Rectal smooth muscle tissue (tissue), 1 donor: Measurements from ENCODE around the gene CDH3.

Experiments used
- H3K27ac ChIP-seq: one replicate; pipeline ENCODE4 v1.7.0; 2013; ENCODE audit warnings: low read depth, low read length, inconsistent platforms
- H3K27me3 ChIP-seq: one replicate; pipeline ENCODE4 v1.7.0; 2013; ENCODE audit warnings: low read length; ENCODE audit not compliant: control insufficient read depth, insufficient read depth
- H3K36me3 ChIP-seq: one replicate; pipeline ENCODE4 v1.7.0; 2013; ENCODE audit warnings: low read length; ENCODE audit not compliant: control insufficient read depth, insufficient read depth
- H3K4me1 ChIP-seq: one replicate; pipeline ENCODE4 v1.7.0; 2013; ENCODE audit warnings: low read length; ENCODE audit not compliant: control insufficient read depth, insufficient read depth
- H3K4me3 ChIP-seq: one replicate; pipeline ENCODE4 v1.7.0; 2013; ENCODE audit warnings: low read length
- H3K9ac ChIP-seq: one replicate; pipeline ENCODE4 v1.7.0; 2013; ENCODE audit warnings: low read length

CDH3 gene

GRCh38 chr16:68656751-68657150 lies 11.6 kb downstream of the CDH3 start:
- Histone ChIP-seq H3K27me3 (no peaks in the 10 kb centered on the region), H3K9ac (no peak overlapping the region), H3K4me3 (no peak overlapping the region), H3K27ac (no peak overlapping the region), H3K36me3 (no peaks in the 10 kb centered on the region), H3K4me1 (no peaks in the 10 kb centered on the region)

- Histone ChIP-seq H3K4me1 (no peaks in the 10 kb centered on the region), H3K27me3 (no peaks in the 10 kb centered on the region), H3K9ac (no peak overlapping the region), H3K4me3 (no peak overlapping the region), H3K27ac (no peak overlapping the region), H3K36me3 (no peaks in the 10 kb centered on the region)
Observed at GRCh38 chr16:68658341-68658973, 13.3 kb downstream of the CDH3 start.

DNA sequence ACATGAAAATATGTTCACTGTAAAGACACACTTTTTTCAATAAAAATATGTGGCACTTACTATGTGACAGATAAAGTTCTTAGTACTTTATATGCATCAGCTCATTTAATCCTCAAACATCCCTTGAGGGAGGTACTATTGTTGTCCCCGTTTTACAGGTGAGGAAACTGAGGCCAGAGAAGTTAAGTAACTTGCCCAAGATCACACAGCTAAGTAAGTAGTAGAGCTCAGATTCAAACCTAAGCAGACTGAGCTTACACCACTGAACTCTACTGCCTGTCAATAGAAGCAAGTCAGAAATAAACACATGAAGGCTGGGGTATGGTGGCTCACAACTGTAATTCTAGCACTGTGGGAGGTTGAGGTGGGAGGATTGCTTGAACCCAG lies 13.9 kb downstream of the CDH3 start:
- no peaks in the 10 kb centered on the region for H3K4me1 ChIP-seq
- no peaks in the 10 kb centered on the region for H3K27me3 ChIP-seq
- no peak overlapping the region for H3K27ac ChIP-seq
- H3K9ac ChIP-seq = no peak overlapping the region
- no peak overlapping the region for H3K4me3 ChIP-seq
- no peaks in the 10 kb centered on the region for H3K36me3 ChIP-seq

- Histone ChIP-seq H3K4me1 (no peaks in the 10 kb centered on the region), H3K27me3 (no peaks in the 10 kb centered on the region), H3K4me3 (no peak overlapping the region), H3K27ac (no peak overlapping the region), H3K9ac (no peak overlapping the region), H3K36me3 (no peaks in the 10 kb centered on the region)
Observed at GRCh38 chr16:68659412-68660358, 14.6 kb downstream of the CDH3 start.

- Histone ChIP-seq H3K27me3 (no peaks in the 10 kb centered on the region), H3K36me3 (no peaks in the 10 kb centered on the region), H3K4me3 (no peak overlapping the region), H3K9ac (no peak overlapping the region), H3K4me1 (no peaks in the 10 kb centered on the region), H3K27ac (no peak overlapping the region)
Observed at GRCh38 chr16:68660359-68660795, 15.3 kb downstream of the CDH3 start.

GRCh38 chr16:68662035-68662434 lies 16.9 kb downstream of the CDH3 start:
- no peak overlapping the region for H3K27ac ChIP-seq
- H3K27me3 ChIP-seq = no peaks in the 10 kb centered on the region
- no peaks in the 10 kb centered on the region for H3K36me3 ChIP-seq
- no peaks in the 10 kb centered on the region for H3K4me1 ChIP-seq
- no peak overlapping the region for H3K4me3 ChIP-seq
- no peak overlapping the region for H3K9ac ChIP-seq

DNA sequence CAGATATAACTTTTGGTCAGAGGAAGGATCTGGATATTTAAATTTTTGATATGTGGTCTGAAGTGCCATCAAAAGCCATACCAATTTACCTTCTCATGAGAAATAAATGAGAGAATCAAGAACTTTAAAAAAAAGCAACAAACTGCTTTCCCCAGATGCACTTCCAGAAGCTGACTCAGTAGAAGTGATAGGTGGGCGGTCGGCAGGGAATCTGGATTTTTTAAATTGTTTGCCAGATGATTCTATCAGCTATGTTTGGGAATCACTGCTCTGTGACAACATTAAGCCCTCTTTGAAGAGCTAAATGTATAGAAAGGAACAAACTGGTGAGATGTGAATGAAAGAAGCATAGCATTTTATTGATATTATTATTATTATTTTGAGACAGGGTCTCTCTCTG lies 19.2 kb downstream of the CDH3 start:
- H3K9ac ChIP-seq = no peak overlapping the region
- H3K27ac ChIP-seq = no peak overlapping the region
- no peaks in the 10 kb centered on the region for H3K27me3 ChIP-seq
- no peaks in the 10 kb centered on the region for H3K4me1 ChIP-seq
- no peaks in the 10 kb centered on the region for H3K36me3 ChIP-seq
- H3K4me3 ChIP-seq = no peak overlapping the region

DNA sequence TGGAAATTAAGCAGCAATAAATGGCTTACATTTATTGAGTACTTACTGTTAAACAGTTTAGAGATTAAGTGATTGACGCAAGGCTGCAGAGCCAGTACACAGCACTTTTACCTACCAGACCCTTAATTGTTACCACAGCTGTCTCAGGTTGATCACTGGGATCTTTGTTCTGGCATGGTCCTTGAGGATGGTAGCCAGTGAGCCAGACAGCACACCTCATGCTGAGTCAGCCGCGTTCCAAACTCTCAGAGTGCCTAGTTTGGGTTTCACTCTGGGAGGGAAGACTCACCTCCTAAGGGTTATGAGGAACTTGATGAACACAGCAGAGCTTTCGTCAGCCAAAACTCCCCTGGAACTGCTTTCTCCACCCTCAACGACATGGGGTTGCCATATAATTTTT lies 20.4 kb downstream of the CDH3 start:
- no peaks in the 10 kb centered on the region for H3K27me3 ChIP-seq
- no peaks in the 10 kb centered on the region for H3K36me3 ChIP-seq
- H3K4me3 ChIP-seq = no peak overlapping the region
- no peak overlapping the region for H3K27ac ChIP-seq
- no peak overlapping the region for H3K9ac ChIP-seq
- no peaks in the 10 kb centered on the region for H3K4me1 ChIP-seq

- Histone ChIP-seq H3K4me1 (no peaks in the 10 kb centered on the region), H3K27me3 (no peaks in the 10 kb centered on the region), H3K36me3 (no peaks in the 10 kb centered on the region), H3K4me3 (no peak overlapping the region), H3K9ac (no peak overlapping the region), H3K27ac (no peak overlapping the region)
Observed at GRCh38 chr16:68668266-68668665, 23.2 kb downstream of the CDH3 start.

DNA sequence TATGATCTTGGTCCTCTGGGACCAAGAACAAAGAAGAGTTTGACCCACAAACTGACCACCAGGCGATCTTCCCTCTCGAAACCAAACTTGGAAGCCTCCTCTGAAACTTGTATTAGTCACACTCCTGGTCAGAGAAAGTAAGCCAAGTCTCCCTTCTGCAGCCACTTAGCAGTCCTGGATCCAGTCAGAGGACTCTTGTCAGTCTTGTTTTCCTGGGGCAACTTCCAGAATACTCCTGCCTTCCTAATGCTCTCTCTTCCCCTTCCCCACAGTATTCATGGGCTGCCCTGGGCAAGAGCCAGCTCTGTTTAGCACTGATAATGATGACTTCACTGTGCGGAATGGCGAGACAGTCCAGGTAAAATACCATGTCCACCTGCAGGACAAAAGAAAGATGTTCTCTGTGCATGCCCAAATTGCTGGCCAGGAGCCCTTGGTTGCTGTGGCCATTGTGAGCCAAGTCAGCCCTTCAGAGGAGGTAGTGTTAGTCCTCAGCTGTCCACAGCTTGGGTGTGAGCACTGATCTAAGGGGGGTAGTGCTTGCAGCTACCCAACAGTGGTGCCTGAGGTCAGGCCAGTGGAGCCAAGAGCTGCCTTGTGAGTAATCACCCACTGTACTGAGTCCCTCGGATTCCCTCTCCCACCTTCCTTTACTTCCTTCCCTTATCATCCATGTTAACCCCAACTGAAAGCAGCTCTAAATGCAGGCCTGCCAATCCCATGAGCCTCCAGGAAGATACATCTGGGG lies 31.2 kb downstream of the CDH3 start:
- Histone ChIP-seq H3K27ac (no peak overlapping the region), H3K4me3 (no peak overlapping the region), H3K9ac (no peak overlapping the region), H3K36me3 (no peaks in the 10 kb centered on the region), H3K4me1 (no peaks in the 10 kb centered on the region), H3K27me3 (no peaks in the 10 kb centered on the region)

DNA sequence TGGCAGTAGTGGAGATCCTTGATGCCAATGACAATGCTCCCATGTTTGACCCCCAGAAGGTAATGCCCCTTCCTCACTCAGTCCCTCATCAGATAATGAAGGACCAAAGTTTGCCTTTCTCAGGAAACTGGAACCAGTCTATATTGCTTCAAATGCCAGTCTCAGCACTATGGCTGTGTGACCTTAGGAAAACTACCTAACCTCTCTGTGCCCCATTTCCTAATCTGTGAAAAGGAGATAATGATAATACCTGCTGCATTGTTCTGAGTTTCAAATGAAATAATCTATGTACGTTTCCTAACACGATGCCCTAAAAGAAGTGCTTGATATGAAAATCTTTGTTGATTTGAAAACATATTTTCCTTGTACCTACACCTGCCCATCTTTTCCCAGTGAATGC lies 35.9 kb downstream of the CDH3 start:
- Histone ChIP-seq H3K9ac (no peak overlapping the region), H3K4me3 (no peak overlapping the region), H3K36me3 (no peaks in the 10 kb centered on the region), H3K27ac (no peak overlapping the region), H3K4me1 (no peaks in the 10 kb centered on the region), H3K27me3 (no peaks in the 10 kb centered on the region)

- H3K27ac ChIP-seq = no peak overlapping the region
- H3K4me3 ChIP-seq = no peak overlapping the region
- no peak overlapping the region for H3K9ac ChIP-seq
- no peaks in the 10 kb centered on the region for H3K36me3 ChIP-seq
- no peaks in the 10 kb centered on the region for H3K27me3 ChIP-seq
- H3K4me1 ChIP-seq = no peaks in the 10 kb centered on the region
Observed at GRCh38 chr16:68685685-68686478, 40.8 kb downstream of the CDH3 start.
